ENCODE results near the gene AFF4.

Gene AFF4

DNA sequence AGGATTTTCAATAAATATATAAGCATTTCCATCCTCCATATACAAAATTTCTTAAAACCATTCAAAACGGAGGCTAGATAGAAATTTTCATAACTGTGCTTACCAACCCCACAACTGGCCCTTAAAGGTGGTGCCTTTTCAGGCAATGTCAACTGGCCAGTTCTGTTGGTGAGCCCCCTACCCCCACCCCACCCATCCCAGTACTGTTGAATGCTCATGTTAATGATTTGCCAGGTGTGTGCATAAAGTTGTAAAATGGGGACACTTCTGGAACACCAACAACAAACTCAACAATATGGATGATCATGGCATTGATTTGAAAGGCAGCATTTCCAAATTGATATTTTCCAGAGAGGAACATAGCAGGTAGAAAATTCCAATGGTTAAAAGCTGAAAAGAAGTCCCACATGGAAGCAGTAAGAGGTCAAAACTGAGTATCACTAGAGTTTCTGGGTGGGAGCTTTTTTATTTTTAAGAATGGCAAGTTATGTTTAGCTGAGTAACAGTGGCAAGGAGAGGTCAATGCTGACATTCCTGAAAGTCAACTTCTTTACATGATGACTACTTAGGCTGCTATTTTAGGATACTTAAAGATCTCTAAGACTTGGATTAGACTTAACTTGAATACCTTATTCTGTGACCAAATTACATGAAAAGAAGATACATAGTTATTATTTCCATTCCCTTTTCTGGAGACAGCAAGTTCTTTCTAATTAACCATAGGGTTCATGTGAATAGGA lies 87.2 kb downstream of the AFF4 start:
- TF ChIP-seq, protein P1, sequence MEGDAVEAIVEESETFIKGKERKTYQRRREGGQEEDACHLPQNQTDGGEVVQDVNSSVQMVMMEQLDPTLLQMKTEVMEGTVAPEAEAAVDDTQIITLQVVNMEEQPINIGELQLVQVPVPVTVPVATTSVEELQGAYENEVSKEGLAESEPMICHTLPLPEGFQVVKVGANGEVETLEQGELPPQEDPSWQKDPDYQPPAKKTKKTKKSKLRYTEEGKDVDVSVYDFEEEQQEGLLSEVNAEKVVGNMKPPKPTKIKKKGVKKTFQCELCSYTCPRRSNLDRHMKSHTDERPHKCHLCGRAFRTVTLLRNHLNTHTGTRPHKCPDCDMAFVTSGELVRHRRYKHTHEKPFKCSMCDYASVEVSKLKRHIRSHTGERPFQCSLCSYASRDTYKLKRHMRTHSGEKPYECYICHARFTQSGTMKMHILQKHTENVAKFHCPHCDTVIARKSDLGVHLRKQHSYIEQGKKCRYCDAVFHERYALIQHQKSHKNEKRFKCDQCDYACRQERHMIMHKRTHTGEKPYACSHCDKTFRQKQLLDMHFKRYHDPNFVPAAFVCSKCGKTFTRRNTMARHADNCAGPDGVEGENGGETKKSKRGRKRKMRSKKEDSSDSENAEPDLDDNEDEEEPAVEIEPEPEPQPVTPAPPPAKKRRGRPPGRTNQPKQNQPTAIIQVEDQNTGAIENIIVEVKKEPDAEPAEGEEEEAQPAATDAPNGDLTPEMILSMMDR (IDR thresholded peaks at IDR 0.05), result no peak
- Mint-ChIP-seq H3K9me3 (no peaks in the 10 kb centered on the region), H3K27me3 (ENCODE audit: low read depth, poor library complexity) (no peaks in the 10 kb centered on the region), H3K27ac (no peak overlapping the region), H3K36me3 (ENCODE audit: low read depth) (peaks cover 15% of the 10 kb centered on the region), H3K4me1 (no peaks in the 10 kb centered on the region), H3K4me3 (no peak overlapping the region)
- no peak for DNase-seq

DNA sequence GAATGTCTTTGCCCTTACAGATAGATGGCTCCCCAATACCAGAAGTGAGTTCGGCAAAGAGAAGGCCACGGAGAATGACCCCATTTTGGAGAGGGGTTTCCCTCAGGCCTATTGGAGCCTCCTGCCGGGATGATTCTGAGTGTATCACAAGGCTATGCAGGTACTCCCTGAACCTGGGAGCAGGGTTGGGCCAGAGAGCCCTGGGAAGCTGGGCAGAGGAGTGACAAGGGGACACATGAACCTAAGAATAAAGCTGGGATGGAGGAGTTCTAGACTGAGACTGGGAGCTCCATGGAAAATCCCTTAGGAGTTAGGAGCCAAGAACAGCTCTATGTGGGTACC lies 89.5 kb downstream of the AFF4 start:
- H3K27me3 Mint-ChIP-seq (ENCODE audit: low read depth, poor library complexity), result no peaks in the 10 kb centered on the region
- TF ChIP-seq, protein P1 (IDR thresholded peaks at IDR 0.05), result no peak
- DNase-seq, result no peak
- H3K36me3 Mint-ChIP-seq (ENCODE audit: low read depth), result peaks cover 13% of the 10 kb centered on the region
- no peaks in the 10 kb centered on the region for H3K4me1 Mint-ChIP-seq
- H3K27ac Mint-ChIP-seq, result peak overlapping the region; percentile 22
- no peak overlapping the region for H3K4me3 Mint-ChIP-seq
- no peaks in the 10 kb centered on the region for H3K9me3 Mint-ChIP-seq

DNA sequence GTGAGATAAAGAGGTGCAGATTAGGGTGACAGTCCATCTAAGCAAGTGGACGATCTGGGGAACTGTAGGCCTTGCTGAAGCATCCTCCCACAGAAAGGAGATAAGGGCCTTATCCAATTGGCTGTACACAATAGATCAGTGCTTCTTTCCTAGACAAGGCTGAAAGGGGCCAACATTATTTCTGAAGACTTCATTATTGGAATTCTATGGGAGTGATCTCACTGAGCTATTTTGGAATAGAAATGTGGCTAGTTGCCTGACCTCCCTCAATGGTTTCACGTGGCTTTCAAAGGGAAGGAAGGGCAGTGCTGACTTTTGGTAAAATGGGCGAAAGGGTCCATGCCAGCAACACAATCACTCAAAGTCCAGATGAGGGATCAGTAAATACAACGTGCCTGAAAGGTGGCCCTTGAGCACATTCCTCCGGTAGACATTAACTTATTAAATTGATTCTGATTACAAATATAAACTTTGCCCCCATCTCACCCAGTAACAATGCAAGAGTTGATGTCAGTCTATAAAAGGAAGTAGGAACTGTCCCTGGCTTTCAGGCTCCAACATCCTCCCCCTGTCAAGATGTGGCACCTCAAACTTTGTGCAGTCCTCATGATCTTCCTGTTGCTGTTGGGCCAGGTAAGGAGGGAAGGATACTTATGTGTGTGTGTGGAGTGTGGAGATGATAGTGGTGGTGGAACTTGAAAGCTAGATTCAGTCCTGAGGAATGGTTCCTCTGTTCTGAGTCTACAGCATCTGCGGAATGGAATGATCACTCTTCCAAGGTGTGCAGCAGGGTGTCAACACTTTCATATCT lies 90.1 kb downstream of the AFF4 start, which contains the start of gene LEAP2:
Gene LEAP2 (plus strand): TSS at position 550 of the 811 bp plus-strand sequence. CDS start 27 bp downstream, at position 577.
- no peak within 1 kb of the TSS for H3K4me3 Mint-ChIP-seq
- H3K27me3 Mint-ChIP-seq (ENCODE audit: low read depth, poor library complexity), result no peaks in the 10 kb centered on the region
- H3K4me1 Mint-ChIP-seq, result no peaks in the 10 kb centered on the region
- TF ChIP-seq, protein P1 (IDR thresholded peaks at IDR 0.05), result no peak
- H3K9me3 Mint-ChIP-seq, result no peaks in the 10 kb centered on the region
- peak within 1 kb of the TSS; percentile 93 for H3K27ac Mint-ChIP-seq
- no peak for DNase-seq
- peaks cover 15% of the 10 kb centered on the region for H3K36me3 Mint-ChIP-seq (ENCODE audit: low read depth)

DNA sequence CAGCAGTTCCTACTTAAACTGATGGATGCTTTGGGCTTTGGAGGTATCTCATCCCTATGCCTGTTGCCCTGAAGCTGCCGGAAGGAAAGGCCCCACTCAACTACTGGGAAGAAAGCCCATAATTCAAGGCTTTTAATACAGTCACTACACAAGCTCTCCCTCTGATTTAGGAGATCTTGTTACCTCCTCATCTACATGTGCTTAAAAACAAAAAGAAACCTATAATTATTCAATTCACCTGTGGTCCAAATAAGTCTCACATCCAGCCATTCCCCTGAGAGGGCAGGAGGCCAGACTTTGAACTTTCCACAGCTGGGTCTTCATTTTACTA lies 90.7 kb downstream of the AFF4 start:
- no peak for DNase-seq
- peak overlapping the region; percentile 93 for H3K27ac Mint-ChIP-seq
- H3K36me3 Mint-ChIP-seq (ENCODE audit: low read depth), result peaks cover 12% of the 10 kb centered on the region
- H3K9me3 Mint-ChIP-seq, result no peaks in the 10 kb centered on the region
- peaks cover 2% of the 10 kb centered on the region for H3K4me1 Mint-ChIP-seq
- TF ChIP-seq, protein P1 (IDR thresholded peaks at IDR 0.05), result no peak
- no peak overlapping the region for H3K4me3 Mint-ChIP-seq
- H3K27me3 Mint-ChIP-seq (ENCODE audit: low read depth, poor library complexity), result no peaks in the 10 kb centered on the region

DNA sequence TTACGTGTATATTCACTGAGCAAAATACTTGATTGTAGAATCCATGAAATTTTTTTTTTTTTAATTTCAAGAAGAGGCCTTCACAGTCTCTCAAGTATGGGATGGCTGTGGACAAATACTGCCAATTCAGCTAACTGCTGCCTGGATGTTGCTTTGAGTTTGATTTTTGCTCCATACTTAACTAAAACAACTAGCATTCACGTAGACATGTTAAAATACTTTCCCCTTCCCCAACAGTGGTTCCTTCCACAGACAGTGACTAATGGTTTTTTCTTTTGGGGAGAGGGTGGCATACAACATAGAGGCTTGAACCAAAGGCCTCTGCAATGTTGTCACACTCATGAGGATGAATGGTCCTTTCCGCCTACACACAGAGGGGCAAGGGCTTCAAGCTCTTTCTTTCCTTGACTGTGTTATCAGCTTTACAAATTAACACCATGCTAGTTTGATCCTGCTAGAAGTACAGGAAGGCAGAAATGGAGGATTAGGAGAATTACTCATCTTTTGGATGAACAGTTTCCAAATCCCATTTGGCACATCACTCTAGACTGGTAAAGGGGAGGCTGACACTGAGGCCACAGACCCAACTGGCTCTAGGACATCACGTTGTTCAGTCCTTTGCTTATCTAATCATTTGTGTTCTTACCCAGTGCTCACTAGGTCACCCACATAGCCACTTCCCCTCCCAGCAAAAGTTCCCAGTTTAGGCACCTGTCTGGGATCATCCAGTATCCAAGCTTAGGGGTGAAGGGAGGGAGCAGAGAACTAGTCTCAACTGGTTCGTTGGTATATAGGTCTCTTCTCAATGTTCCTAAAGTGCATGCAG lies 91.8 kb downstream of the AFF4 start:
- H3K4me3 Mint-ChIP-seq, result no peak overlapping the region
- DNase-seq, result no peak

More for the DNA sequence above, 91.8 kb downstream of the AFF4 start:
- no peaks in the 10 kb centered on the region for H3K9me3 Mint-ChIP-seq
- peaks cover 18% of the 10 kb centered on the region for H3K36me3 Mint-ChIP-seq (ENCODE audit: low read depth)
- peaks cover under 1% of the 10 kb centered on the region for H3K27me3 Mint-ChIP-seq (ENCODE audit: low read depth, poor library complexity)
- peaks cover 10% of the 10 kb centered on the region for H3K4me1 Mint-ChIP-seq
- peak overlapping the region; percentile 87 for H3K27ac Mint-ChIP-seq
- TF ChIP-seq, protein P1 (IDR thresholded peaks at IDR 0.05), result no peak
